KMS-11 (cell line): Measurements from ENCODE around the gene USH2A.

Experiments used
- H2AFZ ChIP-seq: fragments of 200-600 bp; sonication (generic); 2 replicates; pipeline ENCODE4 v1.6.1; 2016; ENCODE audit warnings: antibody characterized with exemption, mixed run types, low read depth
- H3K27ac ChIP-seq: fragments of 200-600 bp; sonication (generic); 2 replicates; pipeline ENCODE4 v1.6.1; 2016; ENCODE audit warnings: mild to moderate bottlenecking, mixed run types
- H3K27me3 ChIP-seq: fragments of 200-600 bp; sonication (generic); 2 replicates; pipeline ENCODE4 v1.6.1; 2017; ENCODE audit warnings: mild to moderate bottlenecking, low read depth, mixed run types, moderate library complexity; ENCODE audit not compliant: insufficient read depth
- H3K36me3 ChIP-seq: fragments of 200-600 bp; sonication (generic); 2 replicates; pipeline ENCODE4 v1.6.1; 2017; ENCODE audit warnings: mild to moderate bottlenecking, mixed run types; ENCODE audit not compliant: insufficient read depth
- H3K4me1 ChIP-seq: fragments of 200-600 bp; sonication (generic); 2 replicates; pipeline ENCODE4 v1.6.1; 2016; ENCODE audit warnings: mild to moderate bottlenecking, low read depth, mixed run types; ENCODE audit not compliant: poor library complexity, severe bottlenecking
- H3K4me2 ChIP-seq: fragments of 200-600 bp; sonication (generic); 2 replicates; pipeline ENCODE4 v1.7.0; 2016; ENCODE audit warnings: mild to moderate bottlenecking, mixed run types
- H3K4me3 ChIP-seq: fragments of 200-600 bp; sonication (generic); IDR thresholded peaks from 2 replicates; pipeline ENCODE4 v1.6.1; 2017; ENCODE audit warnings: low read depth, low read length, mixed read lengths; ENCODE audit not compliant: insufficient read depth
- H3K79me2 ChIP-seq: fragments of 200-600 bp; sonication (generic); 2 replicates; pipeline ENCODE4 v1.6.1; 2016; ENCODE audit warnings: low read depth, mixed run types; ENCODE audit not compliant: insufficient read depth
- H3K9ac ChIP-seq: fragments of 200-600 bp; sonication (generic); 2 replicates; pipeline ENCODE4 v1.6.1; 2016; ENCODE audit warnings: mild to moderate bottlenecking, mixed run types
- H4K20me1 ChIP-seq: fragments of 200-600 bp; sonication (generic); 2 replicates; pipeline ENCODE4 v1.6.1; 2016; ENCODE audit warnings: mild to moderate bottlenecking, mixed run types; ENCODE audit not compliant: insufficient read depth
- CTCF ChIP-seq: fragments of 200-600 bp; sonication (generic); conservative IDR thresholded peaks from 2 replicates; pipeline ENCODE4 v1.6.1; 2017; ENCODE audit warnings: low read depth, mild to moderate bottlenecking, antibody characterized with exemption, low read length, moderate library complexity, mixed read lengths

The USH2A gene

GRCh38 chr1:215797859-215798258 is 625.4 kb downstream of the USH2A start:
- no peaks in the 10 kb centered on the region for H3K4me1 ChIP-seq
- H2AFZ ChIP-seq = no peak overlapping the region
- no peaks in the 10 kb centered on the region for H3K27me3 ChIP-seq
- no peak overlapping the region for H3K4me2 ChIP-seq
- no peaks in the 10 kb centered on the region for H3K36me3 ChIP-seq
- H3K27ac ChIP-seq = no peak overlapping the region
- no peaks in the 10 kb centered on the region for H3K79me2 ChIP-seq
- no peak overlapping the region for H3K4me3 ChIP-seq
- no peaks in the 10 kb centered on the region for H4K20me1 ChIP-seq
- H3K9ac ChIP-seq = no peak overlapping the region
- no peak for TF ChIP-seq CTCF

- Histone ChIP-seq H3K27me3 (no peaks in the 10 kb centered on the region), H4K20me1 (no peaks in the 10 kb centered on the region), H3K4me2 (no peak overlapping the region), H2AFZ (no peak overlapping the region), H3K4me3 (no peak overlapping the region), H3K36me3 (no peaks in the 10 kb centered on the region), H3K27ac (no peak overlapping the region), H3K9ac (no peak overlapping the region), H3K4me1 (no peaks in the 10 kb centered on the region), H3K79me2 (no peaks in the 10 kb centered on the region)
- no peak for TF ChIP-seq CTCF
Measured at GRCh38 chr1:215794156-215794555, 629.1 kb downstream of the USH2A start.

GRCh38 chr1:215793180-215793579 is 630.1 kb downstream of the USH2A start:
- Histone ChIP-seq H3K4me3 (no peak overlapping the region), H3K27me3 (no peaks in the 10 kb centered on the region), H3K27ac (no peak overlapping the region), H3K79me2 (no peaks in the 10 kb centered on the region), H3K36me3 (no peaks in the 10 kb centered on the region), H2AFZ (no peak overlapping the region), H3K9ac (no peak overlapping the region), H3K4me1 (no peaks in the 10 kb centered on the region), H4K20me1 (no peaks in the 10 kb centered on the region), H3K4me2 (no peak overlapping the region)
- 0 out of 2 replicates have a peak, but pooled peaks have one; percentile 31 for TF ChIP-seq CTCF

- Histone ChIP-seq H3K4me3 (no peak overlapping the region), H2AFZ (no peak overlapping the region), H4K20me1 (no peaks in the 10 kb centered on the region), H3K4me2 (no peak overlapping the region), H3K9ac (no peak overlapping the region), H3K79me2 (no peaks in the 10 kb centered on the region), H3K4me1 (no peaks in the 10 kb centered on the region), H3K27me3 (no peaks in the 10 kb centered on the region), H3K27ac (no peak overlapping the region), H3K36me3 (no peaks in the 10 kb centered on the region)
- no peak for TF ChIP-seq CTCF
Measured at GRCh38 chr1:215792446-215792845, 630.8 kb downstream of the USH2A start.

GRCh38 chr1:215789981-215790380 is 633.3 kb downstream of the USH2A start:
- Histone ChIP-seq H3K79me2 (no peaks in the 10 kb centered on the region), H3K4me1 (no peaks in the 10 kb centered on the region), H2AFZ (no peak overlapping the region), H3K27me3 (no peaks in the 10 kb centered on the region), H3K9ac (no peak overlapping the region), H3K4me2 (no peak overlapping the region), H3K27ac (no peak overlapping the region), H4K20me1 (no peaks in the 10 kb centered on the region), H3K36me3 (no peaks in the 10 kb centered on the region), H3K4me3 (no peak overlapping the region)
- TF ChIP-seq CTCF = no peak
